K562 (cell line): ENCODE data around the gene CPED1. TPM values are rescaled to one million over a fixed set of nuclear protein-coding genes. Genes with fewer than 3 reads are reported as not detected.

Source experiments
- ATAC-seq: fragments of 200-7000 bp; cut with Tn5 transposase; 3 replicates; pipeline ENCODE4 v1.9.1; 2020; ENCODE audit warnings: moderate library complexity
- BruUV-seq: library from RNA; stranded (reverse); fragments of 400-500 nt; replicated peaks from 2 replicates; lab custom pipeline; 2021; lab: Mats Ljungman, UMichigan
- CTCF ChIA-PET: fragments of 300-600 bp; formaldehyde crosslinking; extraction: SDS; loops from one replicate; lab custom pipeline; 2021; ENCODE audit warnings: low intra/inter-chr PET ratio; lab: Yijun Ruan, JAX
- POLR2A ChIA-PET: fragments of 300-600, 350-650 bp; sonication (Branson Sonifier 250); formaldehyde crosslinking; extraction: SDS; loops from one replicate; lab custom pipeline; 2021; ENCODE audit warnings: antibody characterized with exemption, inconsistent platforms; lab: Yijun Ruan, JAX
- DNase-seq, 4 experiments: peaks; one replicate each; pipeline versions ENCODE4 v3.0.0 to v3.0.0-alpha.2; 2011 to 2018; ENCODE audit warnings: low spot score in 3 of 4, mixed read lengths in 3 of 4; ENCODE audit errors: extremely low read depth in 1 of 4
- FAIRE-seq: peaks from 2 replicates; lab custom pipeline; 2011; peaks lifted over from hg19 to GRCh38; lab: Jason Lieb, UNC
- H2AFZ ChIP-seq: 2 replicates; pipeline ENCODE4 v1.6.0; 2011; ENCODE audit warnings: low read depth, low read length, control low read depth, inconsistent platforms
- H3K27ac ChIP-seq: fragments of 200-600 bp; 3 replicates; pipeline ENCODE4 v1.8.0; 2011; ENCODE audit warnings: low read depth, mild to moderate bottlenecking, control low read depth, inconsistent platforms, low read length, moderate library complexity, mixed read lengths; ENCODE audit errors: extremely low read depth
- H3K27me3 ChIP-seq, 2 experiments: fragments of 300-600 bp in 1 of 2; 2 replicates in 1 of 2; 3 replicates in 1 of 2; pipeline versions ENCODE4 v1.6.0 to v1.8.0; 2011; ENCODE audit warnings: inconsistent platforms in 2 of 2, low read length in 2 of 2, mild to moderate bottlenecking in 1 of 2, mixed read lengths in 1 of 2, moderate library complexity in 1 of 2; ENCODE audit not compliant: control insufficient read depth in 2 of 2, insufficient read depth in 2 of 2
- H3K36me3 ChIP-seq: fragments of 300-600 bp; 3 replicates; pipeline ENCODE4 v1.8.0; 2011; ENCODE audit warnings: mild to moderate bottlenecking, low read length, inconsistent platforms; ENCODE audit not compliant: control insufficient read depth, insufficient read depth
- H3K4me1 ChIP-seq, 2 experiments: fragments of 200-600 bp in 1 of 2; replicated peaks in 1 of 2; 2 replicates in 1 of 2; 3 replicates in 1 of 2; pipeline versions ENCODE4 v1.5.1 to v1.8.0; 2011; ENCODE audit warnings: inconsistent platforms in 2 of 2, low read length in 2 of 2, mild to moderate bottlenecking in 1 of 2, mixed read lengths in 1 of 2, moderate library complexity in 1 of 2; ENCODE audit not compliant: control insufficient read depth in 2 of 2, insufficient read depth in 2 of 2
- H3K4me2 ChIP-seq: 2 replicates; pipeline ENCODE4 v1.6.1; 2011; ENCODE audit warnings: low read length, control low read depth, inconsistent platforms, mixed read lengths; ENCODE audit not compliant: insufficient read depth
- H3K4me3 ChIP-seq: fragments of 200-600 bp; sonication (generic), shearing (Covaris generic); 2 replicates; pipeline ENCODE4 v1.5.1; 2016; ENCODE audit warnings: control low read depth, inconsistent platforms
- H3K79me2 ChIP-seq: fragments of 200-600 bp; 3 replicates; pipeline ENCODE4 v1.8.0; 2011; ENCODE audit warnings: low read length, inconsistent platforms; ENCODE audit not compliant: control insufficient read depth, insufficient read depth
- H3K9ac ChIP-seq, 2 experiments: 2 replicates each; pipeline versions ENCODE4 v1.6.0 to v1.6.1; 2011; ENCODE audit warnings: low read depth in 2 of 2, low read length in 2 of 2, control low read depth in 1 of 2, inconsistent platforms in 1 of 2, mild to moderate bottlenecking in 1 of 2, mixed read lengths in 1 of 2; ENCODE audit not compliant: insufficient read depth in 1 of 2
- H3K9me1 ChIP-seq: one replicate; pipeline ENCODE4 v1.6.0; 2011; ENCODE audit warnings: inconsistent platforms, mild to moderate bottlenecking, low read length, moderate library complexity; ENCODE audit not compliant: control insufficient read depth, insufficient read depth
- H3K9me3 ChIP-seq: replicated peaks from 2 replicates; pipeline ENCODE4 v1.5.1; 2011; ENCODE audit warnings: low read depth, low read length, inconsistent platforms; ENCODE audit not compliant: control insufficient read depth, insufficient read depth
- H4K20me1 ChIP-seq: replicated peaks from 2 replicates; pipeline ENCODE4 v1.6.1; 2011; ENCODE audit warnings: low read length, inconsistent platforms, mixed read lengths; ENCODE audit not compliant: control insufficient read depth, insufficient read depth
- GTF2A2 ChIP-seq: IDR thresholded peaks from 2 replicates; pipeline ENCODE4 v1.6.1; 2016; ENCODE audit warnings: mild to moderate bottlenecking, missing genetic modification characterization, missing compliant biosample characterization
- PTRF ChIP-seq: fragments of 450-650 bp; IDR thresholded peaks from 2 replicates; pipeline ENCODE4 v1.6.1; 2016; ENCODE audit warnings: mild to moderate bottlenecking, missing genetic modification characterization, missing compliant biosample characterization
- RBM17 ChIP-seq: fragments of 200-400 bp; formaldehyde crosslinking; IDR thresholded peaks from 2 replicates; pipeline ENCODE4 v1.6.1; 2017; ENCODE audit warnings: low read depth, mild to moderate bottlenecking, low read length, borderline replicate concordance
- SUPT5H ChIP-seq: fragments of 450-650 bp; IDR thresholded peaks from 2 replicates; pipeline ENCODE4 v1.6.1; 2016
- WGBS: fragments of 100-300 bp; shearing (Covaris generic); methylation state at CpG from one replicate; pipeline ENCODE4 v1.1.6; 2016; ENCODE audit warnings: low coverage, mixed read lengths; ENCODE audit not compliant: insufficient coverage; ENCODE audit errors: missing lambda C conversion rate; 5-methylcytosine and 5-hydroxymethylcytosine counted together
- in situ Hi-C: fragments of 300-500 bp; cut with MboI; formaldehyde crosslinking; loops from 4 replicates; pipeline ENCODE4 v1.15.0; 2018; ENCODE audit warnings: inconsistent platforms, mixed read lengths
- intact Hi-C: fragments of 100-400 bp; cut with micrococcal nuclease; formaldehyde crosslinking; loops from 2 replicates; pipeline ENCODE4 v1.14.2; 2022
- polyA plus RNA-seq, 8 experiments: library from polyadenylated mRNA; depleted of rRNA in 4 of 8; stranded (reverse) in 5 of 8; unstranded in 3 of 8; fragments of >200 nt; fragmentation: Nextera tagmentation in 2 of 8; fragmentation: Illumina TruSeq in 1 of 8; extraction: Ambion mirVana in 2 of 8; extraction: Trizol in 1 of 8; gene quantifications; 2 replicates each; pipeline versions ENCODE4 v1.2.1 to v1.2.3, GENCODE V29; 2011 to 2014; ENCODE audit warnings: inconsistent platforms in 1 of 8, missing spikeins in 1 of 8
- total RNA-seq, 7 experiments: library from RNA; depleted of rRNA in 6 of 7; stranded (reverse); fragments of >200 nt in 6 of 7; fragmentation: Illumina TruSeq in 2 of 7; extraction: Trizol in 2 of 7; gene quantifications; 2 replicates each; pipeline versions ENCODE4 v1.2.1 to v1.2.3, GENCODE V29; 2011 to 2021; ENCODE audit warnings: low replicate concordance in 1 of 7
- TF ChIP-seq, protein P1 (sequence below): fragments of 450-650 bp; IDR thresholded peaks from 2 replicates; pipeline ENCODE4 v1.6.1; 2016; ENCODE audit warnings: mild to moderate bottlenecking
- TF ChIP-seq, protein P2 (sequence below): fragments of 250-450 bp; sonication (Bioruptor Pico); IDR thresholded peaks from 2 replicates; pipeline ENCODE4 v1.4.0; 2020; ENCODE audit warnings: mild to moderate bottlenecking
- TF ChIP-seq, protein P3 (sequence below): fragments of 450-650 bp; IDR thresholded peaks from 2 replicates; pipeline ENCODE4 v1.6.1; 2016; ENCODE audit warnings: antibody characterized with exemption

The CPED1 gene
- total and polyA plus RNA-seq, 9 of the 15 experiments (the other 6 are each of a cell fraction or from before 2014, with no cell fraction given), result 195 to 393 (median 290) TPM

DNA sequence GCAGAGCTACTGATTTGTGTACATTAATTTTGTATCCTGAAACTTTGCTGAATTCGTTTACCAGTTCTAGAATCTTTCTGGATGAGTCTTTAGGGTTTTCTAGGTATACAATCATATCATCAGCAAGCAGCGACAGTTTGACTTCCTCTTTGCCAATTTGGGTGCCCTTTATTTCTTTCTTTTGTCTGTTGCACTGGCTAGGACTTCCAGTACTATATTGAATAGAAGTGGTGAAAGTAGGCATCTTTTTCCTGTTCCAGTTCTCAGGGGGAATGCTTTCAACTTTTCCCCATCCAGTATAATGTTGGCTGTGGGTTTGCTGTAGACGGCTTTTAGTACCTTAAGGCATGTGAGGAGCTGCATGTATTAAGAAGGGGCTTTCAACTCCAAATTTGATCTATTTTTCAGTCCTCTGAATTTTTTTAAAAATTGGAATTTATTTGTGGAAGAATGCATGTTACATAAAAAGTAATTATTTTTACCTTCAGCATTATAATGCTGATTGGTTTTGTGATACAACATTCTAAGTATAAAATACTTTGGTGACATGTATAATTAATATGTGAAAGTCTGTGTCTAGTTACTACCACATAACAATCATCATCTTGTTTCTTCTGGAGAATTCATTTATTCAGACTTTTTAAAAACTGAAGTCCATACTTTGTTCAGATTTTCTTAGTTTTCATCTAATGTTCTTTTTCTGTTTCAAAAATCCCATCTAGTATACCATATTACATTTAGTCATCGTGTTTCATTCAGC is 49.6 kb downstream of the CPED1 start:
- peak overlapping the region; percentile 72 for H3K4me2 ChIP-seq
- intact Hi-C loops, result loop anchor here (1.0 kb wide), 1 partner anchor 44 kb away; no protein-coding TSS in a partner anchor
- H3K36me3 ChIP-seq, result peaks cover 47% of the 10 kb centered on the region
- peaks cover 14 to 51% of the 10 kb centered on the region in 2 experiments; a peak in 4 of 5 replicates for H3K4me1 ChIP-seq
- ChIA-PET CTCF (no interaction called here), POLR2A (interaction anchor here (0.7 to 2.9 kb wide), 17 partner anchors 10 to 87 kb away, joined by 3 to 21 read pairs (median 6); partner anchors contain the start of genes CPED1 and ING3)
- H3K9me1 ChIP-seq, result no peaks in the 10 kb centered on the region
- no peaks in the 10 kb centered on the region for H4K20me1 ChIP-seq
- no peaks in the 10 kb centered on the region for H3K27me3 ChIP-seq
- under 1% methylated on average over 4 of the region's 4 CpGs for WGBS
- 0 out of 2 replicates have a peak overlapping the region, but pooled peaks have one; percentile 7 for H2AFZ ChIP-seq
- H3K9ac ChIP-seq, result peak overlapping the region in 1 of 2 experiments; percentile 71; a peak in 2 of 4 replicates
- FAIRE-seq (no peak), ATAC-seq (no peak), DNase-seq (peak in 1 of 4 experiments; percentile 44)
- peak overlapping the region; percentile 88 for H3K27ac ChIP-seq
- in situ Hi-C loops, result no loop called here
- BruUV-seq, result no TSS peak
- H3K4me3 ChIP-seq, result no peak overlapping the region; the same call in 1 of the 2 replicates
- H3K79me2 ChIP-seq, result peaks cover 99% of the 10 kb centered on the region
- H3K9me3 ChIP-seq, result no peaks in the 10 kb centered on the region
- TF ChIP-seq, protein P1, sequence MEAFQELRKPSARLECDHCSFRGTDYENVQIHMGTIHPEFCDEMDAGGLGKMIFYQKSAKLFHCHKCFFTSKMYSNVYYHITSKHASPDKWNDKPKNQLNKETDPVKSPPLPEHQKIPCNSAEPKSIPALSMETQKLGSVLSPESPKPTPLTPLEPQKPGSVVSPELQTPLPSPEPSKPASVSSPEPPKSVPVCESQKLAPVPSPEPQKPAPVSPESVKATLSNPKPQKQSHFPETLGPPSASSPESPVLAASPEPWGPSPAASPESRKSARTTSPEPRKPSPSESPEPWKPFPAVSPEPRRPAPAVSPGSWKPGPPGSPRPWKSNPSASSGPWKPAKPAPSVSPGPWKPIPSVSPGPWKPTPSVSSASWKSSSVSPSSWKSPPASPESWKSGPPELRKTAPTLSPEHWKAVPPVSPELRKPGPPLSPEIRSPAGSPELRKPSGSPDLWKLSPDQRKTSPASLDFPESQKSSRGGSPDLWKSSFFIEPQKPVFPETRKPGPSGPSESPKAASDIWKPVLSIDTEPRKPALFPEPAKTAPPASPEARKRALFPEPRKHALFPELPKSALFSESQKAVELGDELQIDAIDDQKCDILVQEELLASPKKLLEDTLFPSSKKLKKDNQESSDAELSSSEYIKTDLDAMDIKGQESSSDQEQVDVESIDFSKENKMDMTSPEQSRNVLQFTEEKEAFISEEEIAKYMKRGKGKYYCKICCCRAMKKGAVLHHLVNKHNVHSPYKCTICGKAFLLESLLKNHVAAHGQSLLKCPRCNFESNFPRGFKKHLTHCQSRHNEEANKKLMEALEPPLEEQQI, result no peak
- TF ChIP-seq GTF2A2, result no peak
- TF ChIP-seq, protein P2, sequence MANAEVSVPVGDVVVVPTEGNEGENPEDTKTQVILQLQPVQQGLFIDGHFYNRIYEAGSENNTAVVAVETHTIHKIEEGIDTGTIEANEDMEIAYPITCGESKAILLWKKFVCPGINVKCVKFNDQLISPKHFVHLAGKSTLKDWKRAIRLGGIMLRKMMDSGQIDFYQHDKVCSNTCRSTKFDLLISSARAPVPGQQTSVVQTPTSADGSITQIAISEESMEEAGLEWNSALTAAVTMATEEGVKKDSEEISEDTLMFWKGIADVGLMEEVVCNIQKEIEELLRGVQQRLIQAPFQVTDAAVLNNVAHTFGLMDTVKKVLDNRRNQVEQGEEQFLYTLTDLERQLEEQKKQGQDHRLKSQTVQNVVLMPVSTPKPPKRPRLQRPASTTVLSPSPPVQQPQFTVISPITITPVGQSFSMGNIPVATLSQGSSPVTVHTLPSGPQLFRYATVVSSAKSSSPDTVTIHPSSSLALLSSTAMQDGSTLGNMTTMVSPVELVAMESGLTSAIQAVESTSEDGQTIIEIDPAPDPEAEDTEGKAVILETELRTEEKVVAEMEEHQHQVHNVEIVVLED (CRISPR knock-in tag), result no peak
- TF ChIP-seq, protein P3, sequence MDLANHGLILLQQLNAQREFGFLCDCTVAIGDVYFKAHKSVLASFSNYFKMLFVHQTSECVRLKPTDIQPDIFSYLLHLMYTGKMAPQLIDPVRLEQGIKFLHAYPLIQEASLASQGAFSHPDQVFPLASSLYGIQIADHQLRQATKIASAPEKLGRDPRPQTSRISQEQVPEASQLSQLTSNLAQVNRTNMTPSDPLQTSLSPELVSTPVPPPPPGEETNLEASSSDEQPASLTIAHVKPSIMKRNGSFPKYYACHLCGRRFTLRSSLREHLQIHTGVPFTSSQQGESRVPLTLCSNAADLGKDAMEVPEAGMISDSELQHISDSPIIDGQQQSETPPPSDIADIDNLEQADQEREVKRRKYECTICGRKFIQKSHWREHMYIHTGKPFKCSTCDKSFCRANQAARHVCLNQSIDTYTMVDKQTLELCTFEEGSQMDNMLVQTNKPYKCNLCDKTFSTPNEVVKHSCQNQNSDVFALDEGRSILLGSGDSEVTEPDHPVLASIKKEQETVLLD, result no peak
- no peak for TF ChIP-seq SUPT5H
- 0 out of 2 replicates have a peak, but pooled peaks have one; percentile 26 for TF ChIP-seq PTRF (tag)
- TF ChIP-seq RBM17, result no peak
